HEK293T (cell line): ENCODE data around the gene COMMD10.

Experiments
- CTCF ChIA-PET: fragments of 350-600 bp; formaldehyde crosslinking; extraction: SDS; loops from one replicate; lab custom pipeline; 2021; ENCODE audit warnings: antibody characterized with exemption, inconsistent platforms; lab: Yijun Ruan, JAX
- POLR2A ChIA-PET: fragments of 350-600 bp; formaldehyde crosslinking; extraction: SDS; loops from one replicate; lab custom pipeline; 2020; ENCODE audit warnings: antibody characterized with exemption, inconsistent platforms; lab: Yijun Ruan, JAX
- DNase-seq: peaks from one replicate; pipeline ENCODE4 v3.0.0; 2012; ENCODE audit warnings: mixed read lengths; ENCODE audit errors: extremely low spot score
- ARNT ChIP-seq: fragments of 450-650 bp; IDR thresholded peaks from 2 replicates; pipeline ENCODE4 v1.6.1; 2017; ENCODE audit warnings: mild to moderate bottlenecking
- BHLHE40 ChIP-seq: fragments of 450-650 bp; IDR thresholded peaks from 2 replicates; pipeline ENCODE4 v1.6.1; 2016; ENCODE audit warnings: mild to moderate bottlenecking, moderate library complexity, borderline replicate concordance
- CTBP1 ChIP-seq: fragments of 450-650 bp; IDR thresholded peaks from 2 replicates; pipeline ENCODE4 v1.6.1; 2016; ENCODE audit warnings: borderline replicate concordance
- ELF4 ChIP-seq: fragments of 450-650 bp; IDR thresholded peaks from 2 replicates; pipeline ENCODE4 v1.6.1; 2017; ENCODE audit warnings: antibody characterized with exemption
- FOXA1 ChIP-seq: fragments of 450-650 bp; IDR thresholded peaks from 2 replicates; pipeline ENCODE4 v1.6.1; 2016; ENCODE audit warnings: mild to moderate bottlenecking
- FOXK2 ChIP-seq: fragments of 450-650 bp; IDR thresholded peaks from 2 replicates; pipeline ENCODE4 v1.6.1; 2016; ENCODE audit warnings: mild to moderate bottlenecking
- FOXM1 ChIP-seq: fragments of 450-650 bp; IDR thresholded peaks from 2 replicates; pipeline ENCODE4 v1.6.1; 2017; ENCODE audit warnings: mild to moderate bottlenecking, borderline replicate concordance
- HDGF ChIP-seq: fragments of 450-650 bp; IDR thresholded peaks from 2 replicates; pipeline ENCODE4 v1.6.1; 2017; ENCODE audit warnings: antibody characterized with exemption, borderline replicate concordance
- L3MBTL2 ChIP-seq: fragments of 450-650 bp; conservative IDR thresholded peaks from 2 replicates; pipeline ENCODE4 v1.6.1; 2016; ENCODE audit warnings: mild to moderate bottlenecking
- LEF1 ChIP-seq: fragments of 450-650 bp; IDR thresholded peaks from 2 replicates; pipeline ENCODE4 v1.6.1; 2017; ENCODE audit warnings: mild to moderate bottlenecking, borderline replicate concordance
- NFRKB ChIP-seq: fragments of 450-650 bp; IDR thresholded peaks from 2 replicates; pipeline ENCODE4 v1.6.1; 2016; ENCODE audit warnings: mild to moderate bottlenecking, moderate library complexity
- PKNOX1 ChIP-seq: fragments of 450-650 bp; IDR thresholded peaks from 2 replicates; pipeline ENCODE4 v1.6.1; 2016
- SP1 ChIP-seq: fragments of 450-650 bp; IDR thresholded peaks from 2 replicates; pipeline ENCODE4 v1.6.1; 2017
- SUZ12 ChIP-seq: fragments of 450-650 bp; IDR thresholded peaks from 2 replicates; pipeline ENCODE4 v1.6.1; 2016; ENCODE audit warnings: mild to moderate bottlenecking
- TARDBP ChIP-seq: fragments of 450-650 bp; IDR thresholded peaks from 2 replicates; pipeline ENCODE4 v1.6.1; 2016
- ZNF384 ChIP-seq: fragments of 450-650 bp; IDR thresholded peaks from 2 replicates; pipeline ENCODE4 v1.6.1; 2016

The COMMD10 gene

GRCh38 chr5:116130976-116131375 is 46.2 kb downstream of the COMMD10 start:
- ChIA-PET CTCF (no interaction called here), POLR2A (no interaction called here)
- TF ChIP-seq NFRKB = no peak
- TF ChIP-seq PKNOX1 = no peak
- TF ChIP-seq ZNF384 = no peak
- no peak for TF ChIP-seq TARDBP
- no peak for TF ChIP-seq LEF1
- no peak for TF ChIP-seq L3MBTL2
- no peak for TF ChIP-seq FOXM1
- TF ChIP-seq FOXA1 = no peak
- no peak for TF ChIP-seq ELF4
- TF ChIP-seq FOXK2 = no peak
- TF ChIP-seq ARNT = no peak
- TF ChIP-seq BHLHE40 = no peak
- no peak for TF ChIP-seq HDGF
- TF ChIP-seq CTBP1 = no peak
- DNase-seq = no peak

- ChIA-PET POLR2A (no interaction called here), CTCF (no interaction called here)
- no peak for TF ChIP-seq HDGF
- no peak for TF ChIP-seq FOXM1
- no peak for TF ChIP-seq FOXK2
- no peak for TF ChIP-seq TARDBP
- no peak for TF ChIP-seq CTBP1
- TF ChIP-seq SUZ12 = no peak
- no peak for TF ChIP-seq PKNOX1
- no peak for TF ChIP-seq NFRKB
- no peak for TF ChIP-seq ELF4
- no peak for TF ChIP-seq L3MBTL2
- no peak for TF ChIP-seq ARNT
- no peak for TF ChIP-seq SP1
- no peak for DNase-seq
Measured at GRCh38 chr5:116133281-116133680, 48.5 kb downstream of the COMMD10 start.

GRCh38 chr5:116135344-116135743 is 50.5 kb downstream of the COMMD10 start:
- POLR2A ChIA-PET = no interaction called here
- CTCF ChIA-PET = no interaction called here

DNA sequence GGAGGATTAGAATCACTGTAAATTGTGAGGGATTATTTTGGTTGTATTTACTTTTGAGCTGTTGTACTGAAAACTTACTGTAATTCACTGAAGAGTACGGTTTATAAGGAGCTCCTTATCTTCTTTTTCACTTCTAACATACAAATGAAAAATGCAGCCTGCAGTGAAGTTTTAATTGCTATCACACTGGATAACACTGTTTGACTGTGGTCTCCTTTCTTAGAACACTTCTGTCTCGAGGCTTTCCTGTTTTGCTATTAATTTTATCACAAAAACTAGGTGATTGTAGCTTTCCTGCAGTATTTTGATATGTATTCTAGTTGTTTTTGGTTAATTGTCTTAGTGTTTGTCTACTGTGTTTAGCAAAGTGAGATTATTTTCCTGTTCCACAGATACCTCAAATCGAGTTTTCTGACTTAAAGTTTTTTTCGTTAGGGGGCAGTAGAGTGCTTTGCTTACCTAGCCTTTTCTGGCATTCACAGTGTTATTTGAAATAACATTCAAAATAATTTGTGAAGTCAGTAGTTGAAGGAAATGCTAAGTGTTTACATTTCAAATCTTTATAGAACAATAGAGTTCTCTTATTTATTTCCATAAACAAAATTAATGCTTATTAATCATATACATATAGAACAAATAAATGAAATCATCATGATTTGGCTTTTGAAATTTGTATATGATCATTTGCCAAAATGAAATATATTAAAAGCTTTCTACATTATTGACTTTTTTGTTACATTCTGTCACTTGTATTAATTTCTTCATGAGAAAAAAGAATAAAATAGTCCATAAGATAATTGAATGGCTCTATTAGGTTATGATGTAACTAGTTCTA is 52.9 kb downstream of the COMMD10 start:
- CTCF ChIA-PET = interaction anchor here (0.7 to 1.4 kb wide), 2 partner anchors 16 to 441 kb away, joined by 3 read pairs; no protein-coding TSS in a partner anchor
- peak; percentile 19 for DNase-seq
- POLR2A ChIA-PET = interaction anchor here (0.6 kb wide), 1 partner anchor 393 kb away, joined by 3 read pairs; no protein-coding TSS in a partner anchor
- TF ChIP-seq CTBP1 (no peak), FOXA1 (no peak), NFRKB (no peak), PKNOX1 (no peak), HDGF (no peak), ELF4 (no peak), SP1 (no peak), SUZ12 (no peak), BHLHE40 (no peak), ARNT (no peak), FOXK2 (no peak), L3MBTL2 (no peak), TARDBP (no peak), LEF1 (no peak), FOXM1 (no peak), ZNF384 (no peak)

More at GRCh38 chr5:116135344-116135743, 50.5 kb downstream of the COMMD10 start:
- DNase-seq = no peak
- TF ChIP-seq ARNT (no peak), HDGF (no peak), ELF4 (no peak), FOXM1 (no peak), TARDBP (no peak), L3MBTL2 (no peak), SUZ12 (no peak), SP1 (no peak), LEF1 (no peak), NFRKB (no peak), FOXA1 (no peak)

DNA sequence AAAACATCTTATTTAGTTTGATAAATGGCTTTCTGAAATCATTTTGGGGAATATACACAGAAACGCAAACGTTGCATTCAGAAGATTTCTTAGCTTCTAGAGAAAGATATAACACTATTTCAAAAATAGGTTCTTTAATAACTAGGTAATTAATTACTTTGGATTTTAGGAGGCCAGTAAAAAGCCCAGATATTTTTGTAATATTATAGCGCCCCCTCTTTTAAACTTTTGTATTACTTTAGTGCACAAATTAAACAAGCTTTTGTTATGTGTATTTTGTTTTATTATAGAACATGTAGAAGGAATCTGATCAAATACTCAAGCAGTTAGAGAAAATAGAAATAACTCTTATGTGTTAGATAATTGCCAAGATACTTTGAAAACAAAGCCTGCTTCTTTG is 57.7 kb downstream of the COMMD10 start:
- CTCF ChIA-PET = no interaction called here
- TF ChIP-seq LEF1 = no peak

GRCh38 chr5:116144103-116144502 is 59.3 kb downstream of the COMMD10 start:
- no peak for TF ChIP-seq TARDBP
- TF ChIP-seq SP1 = no peak
- no peak for TF ChIP-seq ELF4
- TF ChIP-seq L3MBTL2 = no peak
- TF ChIP-seq FOXM1 = no peak
- TF ChIP-seq ARNT = no peak
- no peak for TF ChIP-seq ZNF384
- TF ChIP-seq FOXK2 = no peak
- DNase-seq = no peak
- ChIA-PET CTCF (no interaction called here), POLR2A (no interaction called here)

More for the DNA sequence above, 57.7 kb downstream of the COMMD10 start:
- DNase-seq = no peak
- POLR2A ChIA-PET = no interaction called here
